OCI-M1 (cell line): ENCODE data around the gene RFX2.
"Not testable (repeated sequence)": the region's sequence is repeated elsewhere in the genome, so short reads cannot be mapped to it uniquely, and the experiment has no call there.

Source experiments
- DNase-seq: peaks from one replicate; lab custom pipeline; 2025; lab: John Stamatoyannopoulos, UW

Gene RFX2

GRCh38 chr19:5971714-5972354 lies 138.5 kb downstream of the RFX2 start:
- peak; percentile 15 for DNase-seq

GRCh38 chr19:5969476-5969875 lies 140.8 kb downstream of the RFX2 start:
- no peak for DNase-seq

GRCh38 chr19:5968431-5969373 lies 141.6 kb downstream of the RFX2 start:
- DNase-seq = no peak

DNA sequence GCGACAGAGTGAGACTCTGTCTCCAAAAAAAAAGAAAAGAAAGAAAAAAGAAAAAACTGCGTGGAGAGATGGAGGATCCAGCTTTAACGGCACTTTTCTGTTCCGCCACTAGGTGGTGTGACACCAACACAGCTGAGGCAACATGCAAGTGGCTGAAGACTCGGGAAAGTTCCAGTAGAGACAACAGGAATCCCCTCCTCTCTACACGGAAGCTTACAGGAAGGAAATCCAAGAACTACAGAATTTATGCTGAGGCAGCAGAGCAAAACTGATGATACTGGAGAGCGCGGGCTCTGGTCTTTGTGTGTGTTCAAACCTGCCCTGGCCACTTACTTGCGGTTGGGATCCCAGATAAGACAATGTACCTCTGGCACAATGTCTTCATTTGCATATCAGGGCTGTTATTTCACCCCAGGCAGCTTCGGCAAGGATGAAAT lies 142.3 kb downstream of the RFX2 start:
- peak; percentile 80 for DNase-seq

DNA sequence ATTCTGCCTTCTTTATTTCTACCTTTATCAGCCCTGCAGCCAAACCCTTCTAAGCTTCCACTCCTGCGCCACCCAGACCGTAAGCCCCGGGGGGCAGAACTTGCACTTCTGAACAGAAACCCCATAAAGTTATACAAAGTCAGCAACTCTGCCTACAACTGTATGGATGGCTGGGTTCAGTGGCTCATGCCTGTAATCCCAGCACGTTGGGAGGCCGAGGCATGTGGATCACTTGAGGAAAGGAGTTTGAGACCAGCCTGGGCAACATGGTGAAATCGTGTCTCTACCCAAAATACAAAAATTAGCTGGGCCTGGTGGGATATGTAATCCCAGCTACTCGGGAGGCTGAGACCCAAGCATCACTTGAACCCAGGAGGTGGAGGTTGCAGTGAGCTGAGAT lies 142.7 kb downstream of the RFX2 start:
- no peak for DNase-seq

GRCh38 chr19:5966941-5967340 lies 143.4 kb downstream of the RFX2 start:
- DNase-seq = no peak

DNA sequence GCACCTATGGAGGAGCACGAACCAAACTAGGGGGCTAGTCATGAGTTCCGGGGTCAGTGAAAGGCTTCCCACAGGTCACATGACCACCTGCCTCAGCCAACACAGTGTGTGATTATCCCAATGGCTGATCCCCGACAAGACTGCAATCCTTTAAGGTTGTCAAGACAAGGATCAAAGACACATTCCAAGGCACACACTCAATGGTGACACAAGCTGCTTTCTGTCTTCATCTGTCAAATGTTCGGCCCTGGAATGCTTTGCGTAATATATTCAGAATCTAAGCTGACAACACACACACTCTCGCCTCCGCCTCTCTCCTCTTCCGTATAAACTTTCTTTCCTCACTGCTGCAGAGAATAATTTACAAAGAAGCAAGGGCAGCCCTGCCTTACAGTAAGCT lies 144.1 kb downstream of the RFX2 start:
- DNase-seq = no peak

DNA sequence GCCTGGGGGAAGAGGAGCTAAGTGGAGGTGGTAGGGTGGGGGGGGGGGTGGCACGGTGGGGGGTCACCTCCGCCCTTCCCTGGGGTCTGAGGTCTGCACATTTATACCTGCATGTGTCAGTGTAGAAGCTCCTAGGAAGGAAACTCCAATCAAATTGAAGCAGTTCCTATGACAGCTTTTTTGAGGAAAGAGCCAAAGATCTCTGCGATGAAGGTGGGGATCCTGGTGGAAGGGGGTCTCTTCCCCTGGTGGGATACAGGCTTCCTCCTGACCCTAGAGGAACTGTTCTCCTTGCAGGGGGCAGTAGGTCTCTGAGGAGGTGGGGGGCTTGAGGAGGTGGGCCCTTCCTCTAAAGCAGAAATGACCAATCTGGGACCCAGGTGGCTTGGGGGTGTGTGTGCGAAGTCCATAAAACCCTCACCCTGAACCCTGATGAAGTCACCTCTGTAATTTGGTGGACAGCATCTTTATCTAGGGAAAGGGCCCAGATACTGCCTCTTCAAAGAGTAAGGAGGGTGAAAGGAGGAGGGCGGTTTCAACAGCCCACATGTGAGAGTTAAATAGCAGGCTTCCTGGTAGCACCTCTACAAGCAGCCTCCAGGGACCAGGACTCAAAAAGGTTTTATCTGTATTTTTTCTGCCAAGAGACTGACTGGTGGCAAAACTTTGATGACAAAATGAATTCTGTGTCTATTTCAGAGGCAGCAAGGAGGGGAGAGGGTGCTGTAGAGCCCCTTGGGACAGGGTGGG lies 145.3 kb downstream of the RFX2 start:
- DNase-seq = no peak

DNA sequence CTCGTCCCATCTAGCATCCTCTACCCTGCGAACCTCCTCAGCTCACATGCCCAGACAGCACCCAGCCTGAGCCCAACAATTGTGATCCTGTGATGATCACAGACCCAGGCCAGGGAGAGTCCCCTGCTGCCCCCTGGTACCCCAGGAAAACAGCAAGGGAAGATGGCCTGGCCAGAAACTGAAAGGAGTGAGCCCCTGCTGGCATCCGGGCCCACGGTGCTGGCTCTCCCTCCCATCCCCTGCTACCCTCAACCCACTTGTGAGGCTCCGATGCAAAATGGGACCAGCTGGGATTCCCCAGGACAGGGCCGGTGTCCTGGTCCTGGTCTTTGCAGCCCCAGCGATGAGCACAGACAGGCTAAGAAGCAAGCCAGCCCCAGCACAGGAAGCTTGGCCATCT lies 146.4 kb downstream of the RFX2 start:
- no peak for DNase-seq

DNA sequence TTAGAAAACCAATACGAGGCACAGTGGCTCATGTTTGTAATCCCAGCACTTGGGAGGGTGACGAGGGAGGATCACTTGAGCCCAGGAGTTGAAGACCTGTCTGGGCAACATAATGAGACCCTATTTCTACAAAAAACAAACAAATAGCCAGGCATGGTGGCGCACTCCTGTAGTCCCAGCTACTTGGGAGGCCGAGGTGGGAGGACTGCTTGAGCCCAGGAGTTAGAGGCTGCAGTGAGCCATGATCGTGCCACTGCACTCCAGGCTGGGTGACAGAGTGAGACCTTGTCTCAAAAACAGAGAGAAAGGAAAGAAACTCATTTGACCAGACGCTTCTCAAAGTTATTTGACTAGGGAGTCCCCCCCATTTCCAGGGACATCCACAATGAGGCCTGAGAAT lies 147.0 kb downstream of the RFX2 start:
- not testable (repeated sequence) for DNase-seq

GRCh38 chr19:5961969-5962945 lies 148.0 kb downstream of the RFX2 start:
- DNase-seq = no peak

- DNase-seq = not testable (repeated sequence)
These were observed 148.7 kb downstream of the RFX2 start for GRCh38 chr19:5961641-5961968.

GRCh38 chr19:5960005-5961001 lies 150.0 kb downstream of the RFX2 start:
- no peak for DNase-seq

DNA sequence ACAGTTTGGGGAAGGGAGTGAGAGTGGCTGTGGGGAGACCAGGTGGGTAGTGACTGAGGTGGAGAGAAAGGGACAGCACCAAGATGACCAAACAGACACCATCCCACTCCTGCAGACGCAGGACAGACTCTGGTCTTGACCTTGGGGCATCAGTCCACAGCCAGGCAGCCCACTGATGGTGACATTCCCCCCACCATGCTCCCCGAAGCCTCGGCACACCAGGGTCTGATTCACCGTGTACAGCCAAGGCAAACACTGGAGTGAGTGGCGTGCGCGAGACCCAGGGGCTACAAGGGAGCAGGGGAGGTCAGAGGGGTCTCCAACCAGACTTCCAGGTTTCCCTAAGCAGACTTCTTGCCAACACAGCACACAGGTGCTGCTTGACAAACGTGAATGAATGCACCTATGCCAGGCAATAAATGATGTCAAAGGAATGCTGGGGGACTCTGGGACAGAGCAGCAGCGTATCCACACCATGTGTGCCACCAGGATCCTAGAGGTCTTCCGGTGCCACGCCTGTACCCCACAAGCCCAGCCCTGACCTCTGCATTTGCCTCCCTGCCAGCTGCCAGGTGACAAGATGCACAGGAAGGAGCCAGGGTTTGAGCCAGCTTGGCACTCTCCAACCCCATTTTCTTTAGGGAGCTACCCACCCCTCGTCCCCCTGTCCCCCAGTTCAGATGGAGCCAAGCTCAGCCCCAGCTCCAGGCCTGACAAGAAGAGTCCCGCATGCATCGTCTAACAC lies 150.9 kb downstream of the RFX2 start:
- DNase-seq = no peak

- no peak for DNase-seq
These were observed 151.5 kb downstream of the RFX2 start for GRCh38 chr19:5958851-5959122.

- no peak for DNase-seq
These were observed 152.0 kb downstream of the RFX2 start for GRCh38 chr19:5958074-5958850.

DNA sequence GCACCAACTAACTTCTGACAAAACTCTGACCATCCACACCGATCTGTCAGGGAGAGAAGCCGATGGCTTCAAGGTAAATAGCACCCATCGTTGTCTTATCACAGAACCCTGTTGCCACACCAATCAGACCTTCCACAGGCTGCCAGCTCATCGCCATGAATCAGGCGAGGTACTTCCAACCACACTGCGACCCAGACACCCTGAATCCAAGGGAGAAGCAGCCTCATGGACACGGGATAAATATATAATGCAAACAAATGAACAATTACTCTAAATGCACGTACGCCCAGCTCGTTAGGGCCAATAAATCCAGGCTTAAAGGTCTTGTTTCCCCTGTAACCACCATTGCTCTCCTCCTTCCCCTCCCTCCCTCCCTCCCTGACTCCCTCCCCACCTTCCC lies 153.1 kb downstream of the RFX2 start:
- DNase-seq = no peak

DNA sequence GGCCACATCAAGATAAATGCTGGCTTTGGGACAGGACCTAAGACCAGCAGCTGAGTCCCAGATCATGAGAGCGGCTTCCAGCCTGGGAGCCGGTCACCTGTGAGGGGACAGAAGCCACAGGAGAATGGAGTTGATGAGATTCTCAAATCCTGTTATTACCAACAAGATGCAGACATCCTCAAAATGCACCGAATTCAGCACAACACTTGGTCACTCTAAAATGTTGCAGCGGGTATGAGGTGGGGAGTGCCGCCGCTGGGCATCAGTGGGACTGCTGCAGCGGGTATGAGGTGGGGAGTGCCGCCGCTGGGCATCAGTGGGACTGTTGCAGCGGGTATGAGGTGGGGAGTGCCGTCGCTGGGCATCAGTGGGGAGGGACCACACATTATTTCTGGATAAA lies 153.6 kb downstream of the RFX2 start:
- no peak for DNase-seq

DNA sequence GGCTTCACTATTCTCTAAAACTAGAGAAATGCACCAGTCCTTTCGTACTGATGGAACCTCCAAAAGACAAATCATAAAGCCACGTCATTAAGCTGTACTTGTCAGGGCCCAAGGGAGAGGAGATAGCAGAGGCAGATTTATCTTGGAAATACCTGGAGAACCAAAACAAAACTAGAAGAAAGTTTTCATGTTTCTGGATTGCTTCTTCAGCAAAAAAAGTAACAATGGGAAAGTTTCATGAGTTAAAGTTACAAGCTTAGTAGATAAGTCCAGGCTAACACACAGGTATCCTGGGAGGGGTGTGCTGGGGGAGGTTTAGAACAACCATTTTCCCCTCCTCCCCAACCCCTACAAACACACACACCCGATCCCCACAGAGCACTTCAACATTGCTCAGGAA lies 154.0 kb downstream of the RFX2 start:
- DNase-seq = no peak
